Stimulated activated effector memory CD8-positive, alpha-beta T cell treated with anti-CD3 and anti-CD28 coated beads, Interleukin-12 subunit alpha, Interleukin-12 subunit beta, amount 100 ng/mL, for 72 hours (primary cell): ENCODE results near the gene GTSE1.

Experiments used
- ATAC-seq: fragments of 150-1000 bp; cut with Tn5 transposase; 2 replicates; pipeline ENCODE4 v1.10.0; 2021
- DNase-seq, 2 donors: peaks; one replicate each; pipeline ENCODE4 v3.0.0; 2021 to 2022; ENCODE audit warnings: low spot score in 2 of 2
- H3K27ac Mint-ChIP-seq: one replicate; pipeline ENCODE4 v1.8.0; 2022; ENCODE audit warnings: mild to moderate bottlenecking, mixed read lengths
- H3K36me3 Mint-ChIP-seq: one replicate; pipeline ENCODE4 v1.8.0; 2022; ENCODE audit warnings: mild to moderate bottlenecking, mixed read lengths
- H3K4me1 Mint-ChIP-seq: one replicate; pipeline ENCODE4 v1.8.0; 2022; ENCODE audit warnings: mixed read lengths
- H3K4me3 Mint-ChIP-seq: one replicate; pipeline ENCODE4 v1.8.0; 2022; ENCODE audit warnings: mild to moderate bottlenecking, mixed read lengths
- H3K9me3 Mint-ChIP-seq: one replicate; pipeline ENCODE4 v1.8.0; 2022; ENCODE audit warnings: mixed read lengths

GTSE1 gene

GRCh38 chr22:46267431-46268279, 29.0 kb upstream of the GTSE1 start, which contains the start of gene TTC38:
TTC38 (plus strand) TSS chr22:46268008; CDS start chr22:46268040, 32 bp downstream.
- peaks cover 27% of the 10 kb centered on the region for H3K4me1 Mint-ChIP-seq
- peak within 1 kb of the TSS; percentile 84 for H3K4me3 Mint-ChIP-seq
- no peaks in the 10 kb centered on the region for H3K36me3 Mint-ChIP-seq
- H3K9me3 Mint-ChIP-seq, result no peaks in the 10 kb centered on the region
- ATAC-seq (peak; percentile 88), DNase-seq (peak; percentile 55 to 82)
- H3K27ac Mint-ChIP-seq, result peak within 1 kb of the TSS; percentile 83

- ATAC-seq (no peak), DNase-seq (no peak)
- peak overlapping the region; percentile 27 for H3K4me3 Mint-ChIP-seq
- no peaks in the 10 kb centered on the region for H3K9me3 Mint-ChIP-seq
- peaks cover 27% of the 10 kb centered on the region for H3K4me1 Mint-ChIP-seq
- no peak overlapping the region for H3K27ac Mint-ChIP-seq
- H3K36me3 Mint-ChIP-seq, result peaks cover 10% of the 10 kb centered on the region
Observed at GRCh38 chr22:46269564-46269963, 27.1 kb upstream of the GTSE1 start.

- Mint-ChIP-seq H3K36me3 (peaks cover 36% of the 10 kb centered on the region), H3K9me3 (peaks cover 2% of the 10 kb centered on the region)
Observed at GRCh38 chr22:46272196-46272595, 24.5 kb upstream of the GTSE1 start.

GRCh38 chr22:46272762-46273431, 23.8 kb upstream of the GTSE1 start:
- DNase-seq (no peak), ATAC-seq (no peak)
- Mint-ChIP-seq H3K36me3 (peaks cover 43% of the 10 kb centered on the region), H3K9me3 (peaks cover 2% of the 10 kb centered on the region), H3K4me3 (no peak overlapping the region), H3K4me1 (peaks cover 41% of the 10 kb centered on the region), H3K27ac (no peak overlapping the region)

More at GRCh38 chr22:46272196-46272595, 24.5 kb upstream of the GTSE1 start:
- Mint-ChIP-seq H3K27ac (no peak overlapping the region), H3K4me1 (peaks cover 40% of the 10 kb centered on the region), H3K4me3 (no peak overlapping the region)
- ATAC-seq (no peak), DNase-seq (no peak)

GRCh38 chr22:46273432-46274148, 23.1 kb upstream of the GTSE1 start:
- peaks cover 2% of the 10 kb centered on the region for H3K9me3 Mint-ChIP-seq
- peaks cover 50% of the 10 kb centered on the region for H3K36me3 Mint-ChIP-seq
- no peak for ATAC-seq
- no peak overlapping the region for H3K4me3 Mint-ChIP-seq
- no peak for DNase-seq
- peaks cover 42% of the 10 kb centered on the region for H3K4me1 Mint-ChIP-seq
- H3K27ac Mint-ChIP-seq, result no peak overlapping the region

GRCh38 chr22:46274381-46274780, 22.3 kb upstream of the GTSE1 start:
- Mint-ChIP-seq H3K9me3 (peaks cover 2% of the 10 kb centered on the region), H3K36me3 (peaks cover 58% of the 10 kb centered on the region), H3K27ac (no peak overlapping the region), H3K4me3 (no peak overlapping the region), H3K4me1 (peaks cover 36% of the 10 kb centered on the region)
- no peak for DNase-seq
- ATAC-seq, result no peak

- peak overlapping the region; percentile 69 for H3K27ac Mint-ChIP-seq
- no peak for ATAC-seq
- H3K4me1 Mint-ChIP-seq, result peaks cover 37% of the 10 kb centered on the region
- H3K9me3 Mint-ChIP-seq, result peaks cover 2% of the 10 kb centered on the region
- no peak overlapping the region for H3K4me3 Mint-ChIP-seq
- DNase-seq, result no peak
- peaks cover 66% of the 10 kb centered on the region for H3K36me3 Mint-ChIP-seq
Observed at GRCh38 chr22:46275455-46276122, 21.1 kb upstream of the GTSE1 start.

- ATAC-seq (no peak), DNase-seq (no peak)
- H3K9me3 Mint-ChIP-seq, result peaks cover 2% of the 10 kb centered on the region
- H3K36me3 Mint-ChIP-seq, result peaks cover 66% of the 10 kb centered on the region
- H3K4me3 Mint-ChIP-seq, result no peak overlapping the region
- H3K4me1 Mint-ChIP-seq, result peaks cover 47% of the 10 kb centered on the region
- H3K27ac Mint-ChIP-seq, result no peak overlapping the region
Observed at GRCh38 chr22:46276563-46276962, 20.1 kb upstream of the GTSE1 start.

- peaks cover 55% of the 10 kb centered on the region for H3K4me1 Mint-ChIP-seq
- H3K4me3 Mint-ChIP-seq, result no peak overlapping the region
- H3K36me3 Mint-ChIP-seq, result peaks cover 81% of the 10 kb centered on the region
- peak overlapping the region; percentile 89 for H3K27ac Mint-ChIP-seq
- peaks cover 2% of the 10 kb centered on the region for H3K9me3 Mint-ChIP-seq
- DNase-seq (no peak), ATAC-seq (no peak)
Observed at GRCh38 chr22:46278656-46279645, 17.7 kb upstream of the GTSE1 start.

GRCh38 chr22:46280063-46280817, 16.4 kb upstream of the GTSE1 start:
- Mint-ChIP-seq H3K4me1 (peaks cover 55% of the 10 kb centered on the region), H3K36me3 (peaks cover 84% of the 10 kb centered on the region), H3K9me3 (peaks cover 2% of the 10 kb centered on the region), H3K4me3 (peak overlapping the region; percentile 43), H3K27ac (peak overlapping the region; percentile 89)
- ATAC-seq (no peak), DNase-seq (no peak)

- H3K36me3 Mint-ChIP-seq, result peaks cover 84% of the 10 kb centered on the region
- H3K9me3 Mint-ChIP-seq, result no peaks in the 10 kb centered on the region
- peak overlapping the region; percentile 89 for H3K27ac Mint-ChIP-seq
- H3K4me3 Mint-ChIP-seq, result peak overlapping the region; percentile 43
- DNase-seq (peak in 1 of 2 donors; percentile 64), ATAC-seq (peak; percentile 91)
- H3K4me1 Mint-ChIP-seq, result peaks cover 46% of the 10 kb centered on the region
Observed at GRCh38 chr22:46280999-46281623, 15.6 kb upstream of the GTSE1 start.

- DNase-seq, result no peak
- no peak for ATAC-seq
- Mint-ChIP-seq H3K27ac (peak overlapping the region; percentile 89), H3K36me3 (peaks cover 82% of the 10 kb centered on the region), H3K4me1 (peaks cover 43% of the 10 kb centered on the region), H3K9me3 (no peaks in the 10 kb centered on the region), H3K4me3 (peak overlapping the region; percentile 43)
Observed at GRCh38 chr22:46281866-46282678, 14.6 kb upstream of the GTSE1 start.
